GM23338 (cell line): ENCODE measurements around the gene ING5.

Experiments used
- CTCF ChIP-seq, 2 experiments: fragments of 200-600 bp in 1 of 2; sonication (generic) in 1 of 2; conservative IDR thresholded peaks; 2 replicates each; pipeline versions ENCODE4 v1.5.1 to v1.6.1; 2016 to 2017; ENCODE audit warnings: antibody characterized with exemption in 2 of 2, low read depth in 2 of 2, mild to moderate bottlenecking in 2 of 2, moderate library complexity in 1 of 2
- EZH2 ChIP-seq: fragments of 200-600 bp; sonication (generic); IDR thresholded peaks from one replicate; pipeline ENCODE4 v1.8.0; 2017; ENCODE audit warnings: antibody characterized with exemption, mild to moderate bottlenecking, low read depth; ENCODE audit not compliant: unreplicated experiment
- POLR2AphosphoS5 ChIP-seq: IDR thresholded peaks from 2 replicates; pipeline ENCODE4 v1.6.1; 2016; ENCODE audit warnings: antibody characterized with exemption, low read depth
- REST ChIP-seq: IDR thresholded peaks from one replicate; pipeline ENCODE4 v1.6.1; 2018; ENCODE audit warnings: antibody characterized with exemption; ENCODE audit not compliant: unreplicated experiment
- TF ChIP-seq, protein P1 (sequence below): IDR thresholded peaks from 2 replicates; pipeline ENCODE4 v1.6.1; 2016; ENCODE audit warnings: antibody characterized with exemption

DNA sequence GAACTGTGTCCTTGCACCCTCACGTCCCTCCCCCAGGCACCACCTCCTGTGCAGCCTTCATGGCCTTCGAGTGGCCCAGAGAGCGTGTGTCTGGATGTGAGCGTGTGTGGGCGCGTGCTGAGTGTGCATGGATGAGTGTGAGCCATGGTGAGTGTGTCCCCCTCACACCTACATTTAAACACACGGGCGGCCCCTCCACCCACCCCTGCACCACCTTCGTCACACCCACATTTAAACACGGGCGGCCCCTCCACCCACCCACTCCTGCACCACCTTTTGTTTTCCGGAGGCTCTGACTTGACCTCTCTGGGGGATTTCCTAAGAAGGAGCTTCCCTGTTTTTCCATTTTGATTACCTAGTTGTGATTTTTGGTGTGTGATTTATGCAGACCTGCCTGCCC is 33.0 kb upstream of the ING5 start:
- no peak for TF ChIP-seq CTCF (conservative IDR thresholded peaks at IDR 0.05; ENCODE audit: low read depth in 2 of 2)
- TF ChIP-seq, protein P1, sequence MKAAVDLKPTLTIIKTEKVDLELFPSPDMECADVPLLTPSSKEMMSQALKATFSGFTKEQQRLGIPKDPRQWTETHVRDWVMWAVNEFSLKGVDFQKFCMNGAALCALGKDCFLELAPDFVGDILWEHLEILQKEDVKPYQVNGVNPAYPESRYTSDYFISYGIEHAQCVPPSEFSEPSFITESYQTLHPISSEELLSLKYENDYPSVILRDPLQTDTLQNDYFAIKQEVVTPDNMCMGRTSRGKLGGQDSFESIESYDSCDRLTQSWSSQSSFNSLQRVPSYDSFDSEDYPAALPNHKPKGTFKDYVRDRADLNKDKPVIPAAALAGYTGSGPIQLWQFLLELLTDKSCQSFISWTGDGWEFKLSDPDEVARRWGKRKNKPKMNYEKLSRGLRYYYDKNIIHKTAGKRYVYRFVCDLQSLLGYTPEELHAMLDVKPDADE, result no peak
- no peak for TF ChIP-seq POLR2AphosphoS5
- TF ChIP-seq EZH2, result no peak
- no peak for TF ChIP-seq REST
